ENCODE results near the gene SUZ12.
"Not testable (repeated sequence)": the region's sequence is repeated elsewhere in the genome, so short reads cannot be mapped to it uniquely, and the experiment has no call there.

Gene SUZ12

GRCh38 chr17:31964131-31964530, 27.3 kb downstream of the SUZ12 start:
- DNase-seq, result not testable (repeated sequence)

GRCh38 chr17:31967648-31968047, 30.8 kb downstream of the SUZ12 start:
- no peak for DNase-seq

GRCh38 chr17:31970416-31970815, 33.6 kb downstream of the SUZ12 start:
- DNase-seq, result not testable (repeated sequence)

GRCh38 chr17:31974269-31975071, 37.7 kb downstream of the SUZ12 start:
- not testable (repeated sequence) for DNase-seq

- not testable (repeated sequence) for DNase-seq
Measured at GRCh38 chr17:31975391-31975790, 38.6 kb downstream of the SUZ12 start.

- not testable (repeated sequence) for DNase-seq
Measured at GRCh38 chr17:31991821-31992220, 55.0 kb downstream of the SUZ12 start.

GRCh38 chr17:31997005-31997404, 60.2 kb downstream of the SUZ12 start:
- DNase-seq, result no peak

- peak; percentile 61 for DNase-seq
Measured at GRCh38 chr17:32006957-32007462, 70.2 kb downstream of the SUZ12 start, which contains the start of gene LRRC37B. LRRC37B (plus strand) TSS chr17:32007383; CDS start chr17:32021393, 14,010 bp downstream.

- DNase-seq, result peak; percentile 16
Measured at GRCh38 chr17:32007463-32008298, 70.9 kb downstream of the SUZ12 start.

- DNase-seq, result no peak
Measured at GRCh38 chr17:32009262-32009542, 72.4 kb downstream of the SUZ12 start.

GRCh38 chr17:32010114-32010513, 73.3 kb downstream of the SUZ12 start:
- no peak for DNase-seq

GRCh38 chr17:32015245-32016013, 78.6 kb downstream of the SUZ12 start:
- no peak for DNase-seq

- no peak for DNase-seq
Measured at GRCh38 chr17:32016231-32016630, 79.4 kb downstream of the SUZ12 start.

GRCh38 chr17:32019228-32019627, 82.4 kb downstream of the SUZ12 start:
- DNase-seq, result no peak

GRCh38 chr17:32020943-32021614, 84.3 kb downstream of the SUZ12 start:
- no peak for DNase-seq

- no peak for DNase-seq
Measured at GRCh38 chr17:32021615-32021955, 84.8 kb downstream of the SUZ12 start.

- DNase-seq, result not testable (repeated sequence)
Measured at GRCh38 chr17:32022554-32022953, 85.7 kb downstream of the SUZ12 start.

GRCh38 chr17:32027271-32027670, 90.5 kb downstream of the SUZ12 start:
- not testable (repeated sequence) for DNase-seq

- no peak for DNase-seq
Measured at GRCh38 chr17:32033223-32033622, 96.4 kb downstream of the SUZ12 start.

GRCh38 chr17:32033812-32034211, 97.0 kb downstream of the SUZ12 start:
- DNase-seq, result not testable (repeated sequence)

- not testable (repeated sequence) for DNase-seq
Measured at GRCh38 chr17:32040246-32040645, 103.4 kb downstream of the SUZ12 start.

- DNase-seq, result not testable (repeated sequence)
Measured at GRCh38 chr17:32041306-32041875, 104.6 kb downstream of the SUZ12 start.

All from NK-92 treated with Interleukin-12 subunit alpha and Interleukin-12 subunit beta, amount 100 ng/mL, for 24 hours (cell line).